ENCODE data around the gene LHX1. TPM values are rescaled to one million over a fixed set of nuclear protein-coding genes. Genes with fewer than 3 reads are reported as not detected.

The LHX1 gene
- total and polyA plus RNA-seq, 9 of the 15 experiments (the other 6 are each of a cell fraction or from before 2014, with no cell fraction given), result 0.05 to 0.64 (median 0.07) TPM; not detected in 6

GRCh38 chr17:36920032-36921005, 17.0 kb upstream of the LHX1 start (continued):
- TF ChIP-seq ZBTB7A (IDR thresholded peaks at IDR 0.05; ENCODE audit: borderline replicate concordance, control insufficient read depth, low read depth, low read length), result peak; percentile 93
- TF ChIP-seq HDAC2 (IDR thresholded peaks at IDR 0.05), result 0 out of 2 replicates have a peak, but pooled peaks have one; percentile 56

DNA sequence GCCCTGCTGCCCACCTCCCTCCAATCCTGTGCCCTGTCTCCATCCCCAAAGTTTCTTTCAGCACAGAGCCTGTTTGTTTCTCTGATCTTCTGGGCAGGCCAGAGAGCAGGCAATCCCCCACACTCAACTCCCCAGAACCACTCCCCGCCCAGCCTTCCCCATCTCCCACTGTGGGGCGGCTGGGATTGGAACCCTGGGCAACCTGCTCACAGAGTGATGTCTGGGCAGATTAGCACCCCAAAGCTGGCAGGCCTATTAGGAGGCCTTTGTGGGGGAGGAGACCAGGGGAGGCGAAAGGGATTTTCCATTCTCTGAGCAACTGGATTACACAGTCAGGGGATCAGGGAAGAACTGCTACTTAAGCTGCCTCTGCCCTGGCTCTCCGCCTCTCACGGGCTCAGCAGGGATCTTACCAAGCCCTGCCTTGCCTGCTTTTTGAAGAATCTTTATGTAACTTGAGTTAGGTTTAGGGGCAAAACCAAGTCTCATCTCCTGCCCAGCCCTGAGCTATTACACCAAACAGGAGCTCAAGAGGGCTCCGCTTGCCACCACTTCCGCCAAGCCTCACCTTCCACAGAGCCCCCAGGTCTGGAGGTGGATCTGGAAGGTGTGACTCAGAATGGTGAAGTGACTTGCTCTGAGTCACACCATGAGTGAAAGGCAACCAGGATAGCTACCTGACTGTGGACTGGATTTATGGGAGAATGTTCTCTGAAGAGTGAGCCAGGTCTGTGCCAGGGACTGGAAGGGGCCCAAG, 16.0 kb upstream of the LHX1 start:
- peak overlapping the region in 1 of 2 experiments; percentile 24; a peak in 1 of 4 replicates for H3K9ac ChIP-seq (ENCODE audit: insufficient read depth in 1 of 2, low read depth in 2 of 2, low read length in 2 of 2)

More for the DNA sequence above, 16.0 kb upstream of the LHX1 start:
- in situ Hi-C loops (cut with MboI) (no loop called here), intact Hi-C loops (cut with micrococcal nuclease) (no loop called here)
- Histone ChIP-seq H3K9me3 (replicated peaks; ENCODE audit: control insufficient read depth, insufficient read depth, low read depth, low read length) (no peaks in the 10 kb centered on the region), H3K9me1 (ENCODE audit: control insufficient read depth, insufficient read depth, low read length) (no peaks in the 10 kb centered on the region), H4K20me1 (replicated peaks; ENCODE audit: control insufficient read depth, insufficient read depth, low read length) (0 out of 2 replicates have a peak, but pooled peaks cover 4% of the 10 kb centered on the region), H3K27ac (ENCODE audit: extremely low read depth, low read depth, low read length) (peak overlapping the region; percentile 15; the same call in 2 of the 3 replicates), H3K4me3 (no peak overlapping the region), H2AFZ (ENCODE audit: low read depth, low read length) (peak overlapping the region; percentile 38), H3K4me1 (replicated peaks in 1 of 2; ENCODE audit: control insufficient read depth in 2 of 2, insufficient read depth in 2 of 2, low read length in 2 of 2) (peaks cover 18 to 21% of the 10 kb centered on the region in 2 experiments), H3K79me2 (ENCODE audit: control insufficient read depth, insufficient read depth, low read length) (no peaks in the 10 kb centered on the region), H3K36me3 (ENCODE audit: control insufficient read depth, insufficient read depth, low read length) (no peaks in the 10 kb centered on the region), H3K27me3 (ENCODE audit: control insufficient read depth in 2 of 2, insufficient read depth in 2 of 2, low read length in 2 of 2) (no peaks in the 10 kb centered on the region; a peak in 1 of 5 replicates), H3K4me2 (ENCODE audit: insufficient read depth, low read length) (peak overlapping the region; percentile 12; the same call in 1 of the 2 replicates)
- WGBS (ENCODE audit: insufficient coverage, low coverage, missing lambda C conversion rate), result 39% methylated on average over 7 of the region's 7 CpGs
- DNase-seq (ENCODE audit: extremely low read depth in 1 of 4, low spot score in 3 of 4), result peak in 2 of 4 experiments; percentile 32 to 54
- no TSS peak for BruUV-seq (replicated peaks)
- FAIRE-seq, result no peak
- ATAC-seq, result peak; percentile 40
- TF ChIP-seq TAF15 (IDR thresholded peaks at IDR 0.05; ENCODE audit: low read depth, low read length), result no peak
- TF ChIP-seq JUN (IDR thresholded peaks at IDR 0.05; ENCODE audit: borderline replicate concordance, low read depth, low read length), result 0 out of 2 replicates have a peak, but pooled peaks have one; percentile 33
- no peak for TF ChIP-seq JUN (CRISPR knock-in tag; IDR thresholded peaks at IDR 0.05; ENCODE audit: borderline replicate concordance)
- TF ChIP-seq, protein P1, sequence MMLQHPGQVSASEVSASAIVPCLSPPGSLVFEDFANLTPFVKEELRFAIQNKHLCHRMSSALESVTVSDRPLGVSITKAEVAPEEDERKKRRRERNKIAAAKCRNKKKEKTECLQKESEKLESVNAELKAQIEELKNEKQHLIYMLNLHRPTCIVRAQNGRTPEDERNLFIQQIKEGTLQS (IDR thresholded peaks at IDR 0.05), result peak; percentile 65
- TF ChIP-seq, protein P1 (CRISPR knock-in tag; conservative IDR thresholded peaks at IDR 0.05), result no peak
- peak; percentile 41; the same call in 1 of the 2 replicates for TF ChIP-seq JUND (IDR thresholded peaks at IDR 0.05; ENCODE audit: borderline replicate concordance, low read depth, low read length)
- TF ChIP-seq JUND (tag; IDR thresholded peaks at IDR 0.05; ENCODE audit: borderline replicate concordance, low read depth, low read length), result no peak
- TF ChIP-seq FOSL1 (tag; conservative IDR thresholded peaks at IDR 0.05), result peak; percentile 70
- 0 out of 2 replicates have a peak, but pooled peaks have one; percentile 19 for TF ChIP-seq SMARCA4 (IDR thresholded peaks at IDR 0.05)
- ChIA-PET CTCF (ENCODE audit: low intra/inter-chr PET ratio) (no interaction called here), POLR2A (interaction anchor here (0.6 to 0.9 kb wide), 2 partner anchors 9 to 339 kb away, joined by 3 to 6 read pairs; no protein-coding TSS in a partner anchor)
